ENCODE measurements around the gene ASTL. TPM values are rescaled to one million over a fixed set of nuclear protein-coding genes. Genes with fewer than 3 reads are reported as not detected.
"Not testable (repeated sequence)": the region's sequence is repeated elsewhere in the genome, so short reads cannot be mapped to it uniquely, and the experiment has no call there.

Gene ASTL
- total and polyA plus RNA-seq, 9 donors: 0.09 to 0.24 (median 0.18) TPM; not detected in 5

DNA sequence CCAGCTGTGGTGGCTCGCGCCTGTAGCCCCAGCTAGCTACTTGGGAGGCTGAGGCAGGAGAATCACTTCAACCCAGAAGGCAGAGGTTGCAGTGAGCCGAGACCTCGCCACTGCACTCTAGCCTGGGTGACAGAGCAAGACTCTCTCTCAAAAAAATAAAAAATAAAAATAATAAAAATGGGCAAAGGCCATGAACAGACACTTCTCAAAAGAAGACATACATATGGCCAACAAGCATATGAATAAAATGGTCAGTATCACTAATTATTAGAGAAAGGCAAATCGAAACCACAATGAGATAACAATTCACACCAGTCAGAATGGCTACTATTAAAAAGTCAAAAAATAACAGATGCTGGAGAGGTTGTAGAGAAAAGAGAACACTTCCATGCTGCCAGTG is 22.1 kb upstream of the ASTL start:
- 93% methylated on average over 2 of the region's 5 CpGs for WGBS (ENCODE audit: insufficient coverage)
- H3K4me1 ChIP-seq (ENCODE audit: control insufficient read depth, insufficient read depth, low read length): peaks cover 32% of the 10 kb centered on the region

DNA sequence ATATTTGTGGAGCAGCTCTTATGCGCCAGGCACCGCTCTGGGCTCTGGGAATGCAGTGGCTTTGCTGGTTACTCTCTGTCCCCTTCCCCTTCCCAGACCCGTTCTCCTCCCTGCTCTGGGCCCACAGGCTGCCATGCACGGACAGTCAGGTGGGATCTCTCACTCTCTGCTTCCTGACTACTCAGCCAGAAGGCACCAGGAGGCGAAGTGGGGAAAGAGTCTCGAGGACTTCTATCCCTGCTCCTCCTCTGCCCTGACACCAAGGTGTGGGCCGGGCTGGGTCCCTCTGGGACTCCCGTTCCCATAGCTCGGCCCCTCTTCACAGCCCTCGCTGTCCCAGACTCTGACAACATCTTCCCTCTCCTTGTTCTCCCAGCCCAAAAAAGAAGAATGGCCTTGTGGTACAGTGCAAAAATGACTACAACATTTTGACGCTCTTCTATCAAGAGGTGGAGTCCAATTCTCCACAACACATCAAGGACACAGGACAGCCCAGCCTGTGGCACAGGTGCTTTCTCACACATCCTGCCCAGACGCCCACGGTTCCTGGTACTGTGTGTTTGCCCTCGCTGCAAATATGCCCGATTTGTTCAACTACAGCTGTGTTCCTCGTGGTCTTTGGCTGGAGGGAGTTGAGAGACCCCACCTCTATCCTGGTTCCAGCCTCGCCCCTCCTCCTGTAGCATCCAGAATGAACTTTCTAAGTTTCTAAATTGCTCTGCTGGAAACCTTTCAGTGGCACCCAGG is 21.0 kb upstream of the ASTL start:
- H3K27me3 ChIP-seq (ENCODE audit: control insufficient read depth, insufficient read depth, low read length): no peaks in the 10 kb centered on the region
- H3K27ac ChIP-seq (ENCODE audit: low read length): no peak overlapping the region
- no peak overlapping the region for H3K4me3 ChIP-seq (ENCODE audit: low read length)
- peaks cover 26% of the 10 kb centered on the region for H3K4me1 ChIP-seq (ENCODE audit: control insufficient read depth, insufficient read depth, low read length)
- WGBS (ENCODE audit: insufficient coverage): 70% methylated on average over 6 of the region's 17 CpGs
- no peak for DNase-seq
- no peaks in the 10 kb centered on the region for H3K9me3 ChIP-seq (replicated peaks; ENCODE audit: control insufficient read depth, low read depth, low read length)
- H3K36me3 ChIP-seq (ENCODE audit: control insufficient read depth, insufficient read depth, low read length): no peaks in the 10 kb centered on the region

More for the DNA sequence above, 22.1 kb upstream of the ASTL start:
- H3K27ac ChIP-seq (ENCODE audit: low read length); H3K27me3 ChIP-seq (ENCODE audit: control insufficient read depth, insufficient read depth, low read length); H3K36me3 ChIP-seq (ENCODE audit: control insufficient read depth, insufficient read depth, low read length); H3K4me3 ChIP-seq (ENCODE audit: low read length); DNase-seq; H3K9me3 ChIP-seq (replicated peaks; ENCODE audit: control insufficient read depth, low read depth, low read length): not testable (repeated sequence)

DNA sequence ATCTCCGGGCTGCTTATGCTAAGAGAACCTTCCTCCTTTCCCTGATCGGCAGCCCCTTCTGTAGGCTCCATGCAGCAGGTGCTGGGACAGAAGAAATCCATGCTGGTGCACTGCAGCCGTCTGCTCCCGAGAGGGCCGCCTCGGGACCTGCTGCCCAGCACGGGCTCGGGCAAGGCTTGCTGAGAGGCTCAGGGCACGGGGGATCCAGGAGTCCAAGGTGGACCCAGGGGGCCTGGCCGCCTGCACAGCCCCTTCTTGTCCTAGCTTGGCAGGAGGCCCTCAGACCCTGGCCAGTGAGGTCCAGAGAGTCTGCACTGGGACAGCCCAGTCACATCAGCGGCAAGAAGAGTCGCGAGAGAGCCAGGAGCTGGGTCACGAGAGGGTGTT is 20.2 kb upstream of the ASTL start:
- 58% methylated on average over 14 of the region's 14 CpGs for WGBS (ENCODE audit: insufficient coverage)
- H3K36me3 ChIP-seq (ENCODE audit: control insufficient read depth, insufficient read depth, low read length): no peaks in the 10 kb centered on the region
- no peak overlapping the region for H3K27ac ChIP-seq (ENCODE audit: low read length)
- no peak for DNase-seq
- no peaks in the 10 kb centered on the region for H3K9me3 ChIP-seq (replicated peaks; ENCODE audit: control insufficient read depth, low read depth, low read length)
- no peaks in the 10 kb centered on the region for H3K27me3 ChIP-seq (ENCODE audit: control insufficient read depth, insufficient read depth, low read length)
- H3K4me1 ChIP-seq (ENCODE audit: control insufficient read depth, insufficient read depth, low read length): peaks cover 18% of the 10 kb centered on the region
- no peak overlapping the region for H3K4me3 ChIP-seq (ENCODE audit: low read length)

DNA sequence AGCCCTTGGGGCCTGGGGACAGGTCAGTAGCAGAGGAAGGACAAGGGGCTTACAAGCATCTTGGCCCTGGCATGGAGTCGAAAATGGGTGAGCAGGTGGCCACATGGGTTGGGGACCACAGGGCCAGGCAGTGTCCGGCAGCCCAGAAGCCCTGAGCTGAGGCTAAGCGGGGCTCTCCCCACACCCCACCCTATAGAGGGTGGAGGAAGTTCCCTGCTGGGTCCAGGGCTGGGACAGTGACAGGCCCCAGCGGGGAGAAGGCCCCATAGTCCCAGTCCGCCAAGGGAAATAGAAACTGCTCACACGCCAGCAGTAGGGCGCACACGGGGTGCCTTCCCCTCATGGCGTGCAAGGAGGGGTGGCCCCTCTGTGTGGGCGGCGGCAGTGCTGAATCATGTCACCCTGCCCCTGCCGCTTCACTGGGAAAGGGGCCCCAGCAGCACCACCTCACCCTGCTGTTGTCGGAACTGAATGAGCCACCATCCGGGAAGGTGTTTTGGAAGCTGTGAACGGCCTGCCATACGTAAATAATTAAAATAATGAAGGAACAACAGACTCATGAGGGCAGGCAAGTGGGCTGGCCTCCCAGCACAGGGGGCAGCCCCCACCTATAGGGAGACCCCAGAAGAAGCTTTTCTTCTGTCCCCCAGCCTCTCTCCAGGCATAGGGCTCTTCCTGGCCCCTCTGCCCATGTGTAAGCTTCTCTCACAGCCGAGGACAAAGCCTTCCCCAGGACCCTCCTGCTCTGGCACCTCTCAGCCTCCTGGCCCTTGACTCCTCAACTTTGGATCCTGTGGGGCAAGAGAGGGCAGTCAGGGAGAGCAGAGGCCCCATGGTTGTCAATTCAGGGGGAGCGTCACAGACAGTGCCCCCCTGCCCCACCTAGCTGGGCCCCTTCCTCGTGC is 19.6 kb upstream of the ASTL start:
- Histone ChIP-seq H3K9me3 (replicated peaks; ENCODE audit: control insufficient read depth, low read depth, low read length) (no peaks in the 10 kb centered on the region), H3K27ac (ENCODE audit: low read length) (no peak overlapping the region), H3K4me1 (ENCODE audit: control insufficient read depth, insufficient read depth, low read length) (peaks cover 13% of the 10 kb centered on the region), H3K36me3 (ENCODE audit: control insufficient read depth, insufficient read depth, low read length) (no peaks in the 10 kb centered on the region), H3K4me3 (ENCODE audit: low read length) (no peak overlapping the region), H3K27me3 (ENCODE audit: control insufficient read depth, insufficient read depth, low read length) (no peaks in the 10 kb centered on the region)
- DNase-seq: no peak
- WGBS (ENCODE audit: insufficient coverage): 56% methylated on average over 10 of the region's 19 CpGs

DNA sequence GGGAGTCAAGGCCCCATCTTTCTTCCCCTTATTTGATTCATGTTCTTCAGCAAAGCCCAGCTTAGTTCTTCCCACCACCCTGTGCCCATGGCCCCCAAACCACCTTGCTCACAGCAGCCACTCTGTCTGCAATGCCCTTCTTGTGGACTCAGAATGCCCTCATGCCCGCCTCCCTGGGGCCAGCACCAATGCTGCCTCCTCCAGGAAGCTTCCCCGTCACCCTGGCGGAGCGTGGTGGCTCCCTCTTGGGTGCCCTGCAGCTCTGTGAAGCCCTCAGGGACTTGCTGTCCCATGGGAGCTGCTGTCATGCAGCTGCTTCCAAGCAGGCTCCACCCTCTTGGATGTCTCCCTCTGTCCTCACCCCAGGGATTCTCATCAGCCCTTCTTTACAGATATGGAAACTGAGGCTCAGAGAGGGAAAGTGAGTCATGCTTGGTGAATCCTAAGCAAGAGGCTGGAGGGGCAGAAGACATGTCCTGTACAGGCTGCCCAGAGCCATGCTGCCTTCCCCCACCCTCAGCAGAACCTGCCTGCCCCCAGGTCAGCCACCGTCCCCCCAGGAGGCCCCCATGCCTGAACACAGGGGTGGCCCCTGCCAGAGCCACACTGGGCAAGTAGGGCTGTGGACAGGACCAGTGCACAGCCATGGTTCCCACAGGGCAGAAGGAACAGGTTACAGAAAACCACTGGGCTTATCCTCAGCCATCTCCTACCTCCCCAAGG is 18.8 kb upstream of the ASTL start:
- WGBS (ENCODE audit: insufficient coverage): 88% methylated on average over 5 of the region's 5 CpGs
- Histone ChIP-seq H3K36me3 (ENCODE audit: control insufficient read depth, insufficient read depth, low read length) (no peaks in the 10 kb centered on the region), H3K9me3 (replicated peaks; ENCODE audit: control insufficient read depth, low read depth, low read length) (no peaks in the 10 kb centered on the region), H3K27me3 (ENCODE audit: control insufficient read depth, insufficient read depth, low read length) (no peaks in the 10 kb centered on the region), H3K4me3 (ENCODE audit: low read length) (no peak overlapping the region), H3K27ac (ENCODE audit: low read length) (no peak overlapping the region), H3K4me1 (ENCODE audit: control insufficient read depth, insufficient read depth, low read length) (peaks cover 13% of the 10 kb centered on the region)
- no peak for DNase-seq

DNA sequence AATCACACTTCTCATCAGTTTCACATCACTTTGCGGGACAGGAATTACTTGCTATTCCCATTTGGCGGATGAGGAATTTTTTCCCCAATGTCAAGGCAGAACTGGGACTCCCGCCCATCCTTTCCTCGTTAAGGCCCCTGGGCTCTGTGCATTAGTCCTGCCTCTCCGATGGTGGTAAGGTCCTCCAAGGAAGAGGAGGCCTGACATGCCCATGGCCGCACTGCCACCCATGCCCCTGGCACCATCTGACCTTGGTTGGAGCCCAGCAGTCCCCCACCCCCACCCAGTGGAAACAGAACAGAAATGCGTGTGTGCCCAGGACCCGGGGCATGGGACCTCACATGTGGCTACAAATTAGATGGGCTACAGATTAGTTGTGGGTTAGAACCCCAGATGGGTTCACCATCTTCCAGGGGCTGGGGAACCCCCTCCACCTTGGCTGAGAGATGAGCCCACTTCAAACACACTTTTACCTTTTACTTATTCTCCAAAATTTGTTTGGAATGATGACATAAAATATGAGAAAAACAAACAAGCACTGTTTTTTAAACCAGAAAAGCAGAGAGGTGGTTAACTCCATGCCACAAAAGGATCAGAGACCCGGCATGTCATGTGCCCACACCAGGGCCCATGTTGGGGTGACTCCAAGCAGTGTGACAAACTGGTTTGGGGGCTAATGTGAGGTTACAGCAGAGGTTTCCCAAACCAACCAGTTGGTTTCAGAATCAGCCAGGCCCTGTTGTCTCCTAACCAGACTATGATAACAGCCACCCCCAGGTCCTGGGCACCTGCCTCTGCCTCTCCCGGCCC is 17.9 kb upstream of the ASTL start:
- H3K36me3 ChIP-seq (ENCODE audit: control insufficient read depth, insufficient read depth, low read length): no peaks in the 10 kb centered on the region
- no peak overlapping the region for H3K27ac ChIP-seq (ENCODE audit: low read length)
- peaks cover 13% of the 10 kb centered on the region for H3K4me1 ChIP-seq (ENCODE audit: control insufficient read depth, insufficient read depth, low read length)
- H3K4me3 ChIP-seq (ENCODE audit: low read length): no peak overlapping the region
- no peak for DNase-seq
- H3K9me3 ChIP-seq (replicated peaks; ENCODE audit: control insufficient read depth, low read depth, low read length): no peaks in the 10 kb centered on the region
- H3K27me3 ChIP-seq (ENCODE audit: control insufficient read depth, insufficient read depth, low read length): no peaks in the 10 kb centered on the region
- WGBS (ENCODE audit: insufficient coverage): 71% methylated on average over 7 of the region's 10 CpGs

DNA sequence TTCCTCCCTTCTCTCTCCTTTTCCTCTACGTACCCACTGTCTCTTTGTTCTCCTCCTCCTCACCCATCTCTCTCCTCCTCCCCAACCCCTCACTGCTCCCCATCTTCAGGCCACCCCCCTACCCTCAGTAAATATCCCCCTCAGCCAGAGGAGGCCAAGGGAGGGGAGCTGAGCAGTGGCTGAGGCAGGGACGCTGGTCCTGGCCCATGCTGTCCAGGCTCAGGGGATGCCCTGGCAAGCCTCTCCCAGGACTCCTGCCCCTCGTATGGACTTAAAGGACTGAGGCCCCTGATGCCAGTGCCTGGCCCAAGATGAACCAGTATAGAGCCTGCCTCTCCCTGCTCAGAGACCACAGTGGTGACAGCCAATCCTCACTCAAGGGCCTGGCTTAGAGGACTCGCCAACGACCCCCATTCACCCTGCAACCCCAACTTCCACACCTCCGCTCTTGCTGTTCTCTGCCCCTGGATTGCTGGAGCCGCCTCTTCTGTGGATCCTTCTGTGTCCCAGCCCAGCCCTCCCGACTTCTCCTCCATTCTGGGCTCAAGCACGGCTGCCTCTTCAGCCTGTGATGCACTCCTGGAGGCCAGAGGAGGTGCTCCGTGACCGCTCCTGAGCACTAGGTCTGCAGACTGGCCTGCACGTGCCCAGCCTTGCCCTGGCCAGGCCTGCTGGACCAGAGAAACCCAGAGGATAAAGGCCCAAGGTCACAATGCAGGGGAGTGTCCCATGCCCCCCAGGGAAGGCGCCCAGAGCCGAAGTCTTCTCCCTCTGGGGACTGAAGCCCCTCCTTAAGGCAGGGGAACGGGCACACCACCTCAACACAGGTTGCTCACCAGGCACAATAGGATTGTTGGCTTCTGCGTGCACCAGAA is 16.4 kb upstream of the ASTL start:
- Histone ChIP-seq H3K27me3 (ENCODE audit: control insufficient read depth, insufficient read depth, low read length) (no peaks in the 10 kb centered on the region), H3K4me1 (ENCODE audit: control insufficient read depth, insufficient read depth, low read length) (peaks cover 13% of the 10 kb centered on the region), H3K36me3 (ENCODE audit: control insufficient read depth, insufficient read depth, low read length) (no peaks in the 10 kb centered on the region), H3K9me3 (replicated peaks; ENCODE audit: control insufficient read depth, low read depth, low read length) (no peaks in the 10 kb centered on the region), H3K4me3 (ENCODE audit: low read length) (no peak overlapping the region), H3K27ac (ENCODE audit: low read length) (no peak overlapping the region)
- 65% methylated on average over 12 of the region's 16 CpGs for WGBS (ENCODE audit: insufficient coverage)
- DNase-seq: no peak

DNA sequence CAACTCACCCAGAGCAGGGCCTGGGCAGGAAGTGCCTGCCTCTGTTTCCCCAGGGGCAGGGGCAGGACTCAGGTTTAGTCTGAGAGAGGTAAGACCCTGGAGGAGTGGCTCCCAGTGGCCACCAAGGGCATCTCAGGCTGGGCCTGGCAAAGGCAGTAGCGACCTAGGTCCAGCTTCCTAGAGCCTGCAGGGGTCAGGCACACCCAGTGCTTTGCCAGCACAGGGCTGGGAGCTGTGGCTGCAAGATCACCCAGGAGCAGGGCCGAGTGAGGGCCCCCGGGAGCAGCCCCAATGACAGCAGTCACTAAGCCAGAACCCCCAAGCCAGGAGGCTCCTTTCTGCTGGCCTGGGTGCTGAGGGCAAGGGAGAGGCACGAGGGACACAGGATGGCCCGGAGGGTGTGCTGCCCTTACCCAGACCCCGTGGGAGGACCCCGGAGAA is 15.7 kb upstream of the ASTL start:
- no peak for DNase-seq
- WGBS (ENCODE audit: insufficient coverage): 78% methylated on average over 7 of the region's 7 CpGs
- Histone ChIP-seq H3K27me3 (ENCODE audit: control insufficient read depth, insufficient read depth, low read length) (peaks cover under 1% of the 10 kb centered on the region), H3K4me3 (ENCODE audit: low read length) (no peak overlapping the region), H3K36me3 (ENCODE audit: control insufficient read depth, insufficient read depth, low read length) (no peaks in the 10 kb centered on the region), H3K9me3 (replicated peaks; ENCODE audit: control insufficient read depth, low read depth, low read length) (no peaks in the 10 kb centered on the region), H3K27ac (ENCODE audit: low read length) (no peak overlapping the region), H3K4me1 (ENCODE audit: control insufficient read depth, insufficient read depth, low read length) (peaks cover 13% of the 10 kb centered on the region)

DNA sequence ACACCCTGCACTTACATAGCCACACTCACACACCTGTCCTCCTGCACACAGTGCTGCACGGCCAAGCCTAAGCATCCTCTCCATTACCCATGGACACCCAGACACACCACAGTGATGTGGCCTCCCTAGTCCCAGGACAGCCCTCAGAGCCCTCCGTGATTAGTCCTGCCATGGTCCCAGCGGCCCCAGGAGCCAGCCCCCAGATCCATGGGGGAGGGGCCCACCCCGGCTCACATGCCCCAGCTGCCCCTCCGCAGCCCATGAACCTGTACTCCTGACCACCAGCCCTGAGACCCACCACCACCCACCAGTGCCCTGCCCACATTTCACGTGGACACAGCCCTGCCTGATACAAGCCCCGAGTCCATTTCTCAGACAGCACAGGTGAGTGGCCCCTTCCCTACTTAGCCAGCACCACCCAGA is 15.0 kb upstream of the ASTL start:
- Histone ChIP-seq H3K9me3 (replicated peaks; ENCODE audit: control insufficient read depth, low read depth, low read length) (no peaks in the 10 kb centered on the region), H3K27ac (ENCODE audit: low read length) (no peak overlapping the region), H3K4me1 (ENCODE audit: control insufficient read depth, insufficient read depth, low read length) (peaks cover 13% of the 10 kb centered on the region), H3K27me3 (ENCODE audit: control insufficient read depth, insufficient read depth, low read length) (peaks cover 8% of the 10 kb centered on the region), H3K4me3 (ENCODE audit: low read length) (no peak overlapping the region), H3K36me3 (ENCODE audit: control insufficient read depth, insufficient read depth, low read length) (no peaks in the 10 kb centered on the region)
- DNase-seq: no peak
- 77% methylated on average over 7 of the region's 7 CpGs for WGBS (ENCODE audit: insufficient coverage)

Measured in muscle of leg (tissue), 11 donors.